HG03342 (cell line): ENCODE data around the gene PARN.

Experiments
- ATAC-seq: cut with Tn5 transposase; IDR thresholded peaks from one replicate; pipeline ENCODE4 v1.9.1; 2021; ENCODE audit warnings: mild to moderate bottlenecking, moderate library complexity; ENCODE audit not compliant: unreplicated experiment

PARN gene

GRCh38 chr16:14475370-14476139 is 154.5 kb downstream of the PARN start:
- ATAC-seq: no peak

GRCh38 chr16:14473488-14473887 is 156.6 kb downstream of the PARN start:
- no peak for ATAC-seq

GRCh38 chr16:14472357-14472756 is 157.7 kb downstream of the PARN start:
- no peak for ATAC-seq

- no peak for ATAC-seq
Measured at GRCh38 chr16:14470788-14471187, 159.3 kb downstream of the PARN start.

GRCh38 chr16:14465799-14466198 is 164.3 kb downstream of the PARN start:
- no peak for ATAC-seq

GRCh38 chr16:14464796-14465195 is 165.3 kb downstream of the PARN start:
- ATAC-seq: no peak

GRCh38 chr16:14464192-14464591 is 165.9 kb downstream of the PARN start:
- ATAC-seq: no peak

GRCh38 chr16:14462811-14463210 is 167.2 kb downstream of the PARN start:
- ATAC-seq: no peak

- ATAC-seq: no peak
Measured at GRCh38 chr16:14460726-14461125, 169.3 kb downstream of the PARN start.

- no peak for ATAC-seq
Measured at GRCh38 chr16:14458576-14458975, 171.5 kb downstream of the PARN start.

- ATAC-seq: no peak
Measured at GRCh38 chr16:14456793-14457481, 173.1 kb downstream of the PARN start.

GRCh38 chr16:14455573-14455972 is 174.5 kb downstream of the PARN start:
- no peak for ATAC-seq

GRCh38 chr16:14454391-14454790 is 175.7 kb downstream of the PARN start:
- ATAC-seq: no peak

- no peak for ATAC-seq
Measured at GRCh38 chr16:14452066-14452465, 178.0 kb downstream of the PARN start.

GRCh38 chr16:14450846-14451245 is 179.2 kb downstream of the PARN start:
- ATAC-seq: no peak

GRCh38 chr16:14449790-14450480 is 180.1 kb downstream of the PARN start:
- ATAC-seq: no peak

GRCh38 chr16:14449334-14449733 is 180.7 kb downstream of the PARN start:
- no peak for ATAC-seq

- no peak for ATAC-seq
Measured at GRCh38 chr16:14448879-14449278, 181.2 kb downstream of the PARN start.

- no peak for ATAC-seq
Measured at GRCh38 chr16:14447783-14448182, 182.3 kb downstream of the PARN start.

GRCh38 chr16:14446796-14447195 is 183.3 kb downstream of the PARN start:
- no peak for ATAC-seq

- ATAC-seq: no peak
Measured at GRCh38 chr16:14445937-14446715, 183.9 kb downstream of the PARN start.
